ENCODE results near the gene TRAF3IP3.
A peak's percentile ranks its signal among the peaks of the same experiment; 100 is the strongest.

The TRAF3IP3 gene

GRCh38 chr1:209747580-209748262 is 8.1 kb upstream of the TRAF3IP3 start:
- peaks cover 3% of the 10 kb centered on the region for H3K9me3 ChIP-seq (ENCODE audit: insufficient read depth, low read depth, low read length)
- H4K12ac ChIP-seq (ENCODE audit: low read depth, low read length): peak overlapping the region; percentile 28
- H3K14ac ChIP-seq (ENCODE audit: low read length): peak overlapping the region; percentile 19
- no peak overlapping the region for H2BK120ac ChIP-seq (ENCODE audit: insufficient read depth, low read length, poor library complexity)
- WGBS (ENCODE audit: extremely low coverage, insufficient coverage, insufficient read length): no CpG with 5 or more reads among the region's 37 CpGs
- peak overlapping the region; percentile 52 for H3K9ac ChIP-seq (ENCODE audit: low read length)
- no peaks in the 10 kb centered on the region for H3K36me3 ChIP-seq (ENCODE audit: control insufficient read depth in 1 of 2, insufficient read depth in 2 of 2, low read length in 2 of 2)
- no peak overlapping the region for H3K4ac ChIP-seq (ENCODE audit: low read depth, low read length)
- H2AFZ ChIP-seq (ENCODE audit: insufficient read depth, low read length, poor library complexity): peak overlapping the region; percentile 49
- H3K23ac ChIP-seq (ENCODE audit: low read length): no peak overlapping the region
- H4K8ac ChIP-seq (ENCODE audit: low read depth, low read length): peak overlapping the region; percentile 7
- no peak overlapping the region for H2AK5ac ChIP-seq (ENCODE audit: low read length)
- H3K18ac ChIP-seq (ENCODE audit: low read length): no peak overlapping the region
- H3K4me2 ChIP-seq (ENCODE audit: low read length): peak overlapping the region; percentile 39
- no peak overlapping the region for H3K4me3 ChIP-seq (ENCODE audit: low read depth, low read length)
- peaks cover 4% of the 10 kb centered on the region for H3K79me1 ChIP-seq (ENCODE audit: low read length)
- no peaks in the 10 kb centered on the region for H3K27me3 ChIP-seq (ENCODE audit: insufficient read depth, low read length)
- H3K4me1 ChIP-seq (ENCODE audit: control insufficient read depth in 1 of 2, insufficient read depth in 2 of 2, low read length in 2 of 2): peaks cover 5 to 7% of the 10 kb centered on the region in 2 experiments
- H3K27ac ChIP-seq (ENCODE audit: low read depth, low read length): no peak overlapping the region
- peak; percentile 98 for DNase-seq
- no peaks in the 10 kb centered on the region for H3K79me2 ChIP-seq (ENCODE audit: control insufficient read depth, insufficient read depth, low read length, poor library complexity)
- no peak overlapping the region for H4K91ac ChIP-seq (ENCODE audit: low read depth, low read length)
- H2BK12ac ChIP-seq (ENCODE audit: low read length): peak overlapping the region; percentile 41
- H2BK5ac ChIP-seq (ENCODE audit: low read depth, low read length, poor library complexity): no peak overlapping the region

GRCh38 chr1:209748620-209749019 is 7.2 kb upstream of the TRAF3IP3 start:
- H2BK120ac ChIP-seq (ENCODE audit: insufficient read depth, low read length, poor library complexity): no peak overlapping the region
- H3K14ac ChIP-seq (ENCODE audit: low read length): no peak overlapping the region
- no peak overlapping the region for H3K23ac ChIP-seq (ENCODE audit: low read length)
- no peak overlapping the region for H3K4me2 ChIP-seq (ENCODE audit: low read length)
- H3K18ac ChIP-seq (ENCODE audit: low read length): no peak overlapping the region
- no CpG with 5 or more reads among the region's 4 CpGs for WGBS (ENCODE audit: extremely low coverage, insufficient coverage, insufficient read length)
- H3K4me1 ChIP-seq (ENCODE audit: control insufficient read depth in 1 of 2, insufficient read depth in 2 of 2, low read length in 2 of 2): peaks cover 5 to 7% of the 10 kb centered on the region in 2 experiments
- H2AK5ac ChIP-seq (ENCODE audit: low read length): no peak overlapping the region
- no peaks in the 10 kb centered on the region for H3K79me2 ChIP-seq (ENCODE audit: control insufficient read depth, insufficient read depth, low read length, poor library complexity)
- no peak for DNase-seq
- no peak overlapping the region for H3K9ac ChIP-seq (ENCODE audit: low read length)
- peaks cover 3% of the 10 kb centered on the region for H3K9me3 ChIP-seq (ENCODE audit: insufficient read depth, low read depth, low read length)
- peak overlapping the region; percentile 2 for H2BK12ac ChIP-seq (ENCODE audit: low read length)
- no peak overlapping the region for H4K12ac ChIP-seq (ENCODE audit: low read depth, low read length)
- H4K8ac ChIP-seq (ENCODE audit: low read depth, low read length): no peak overlapping the region
- no peak overlapping the region for H3K27ac ChIP-seq (ENCODE audit: low read depth, low read length)
- H3K4me3 ChIP-seq (ENCODE audit: low read depth, low read length): no peak overlapping the region
- H4K91ac ChIP-seq (ENCODE audit: low read depth, low read length): no peak overlapping the region
- no peak overlapping the region for H3K4ac ChIP-seq (ENCODE audit: low read depth, low read length)
- no peak overlapping the region for H2BK5ac ChIP-seq (ENCODE audit: low read depth, low read length, poor library complexity)
- no peak overlapping the region for H2AFZ ChIP-seq (ENCODE audit: insufficient read depth, low read length, poor library complexity)
- H3K27me3 ChIP-seq (ENCODE audit: insufficient read depth, low read length): no peaks in the 10 kb centered on the region
- peaks cover 4% of the 10 kb centered on the region for H3K79me1 ChIP-seq (ENCODE audit: low read length)
- no peaks in the 10 kb centered on the region for H3K36me3 ChIP-seq (ENCODE audit: control insufficient read depth in 1 of 2, insufficient read depth in 2 of 2, low read length in 2 of 2)

GRCh38 chr1:209749205-209749604 is 6.6 kb upstream of the TRAF3IP3 start:
- H2AFZ ChIP-seq (ENCODE audit: insufficient read depth, low read length, poor library complexity): no peak overlapping the region
- no peak overlapping the region for H2AK5ac ChIP-seq (ENCODE audit: low read length)
- no peak overlapping the region for H3K27ac ChIP-seq (ENCODE audit: low read depth, low read length)
- peaks cover 5 to 7% of the 10 kb centered on the region in 2 experiments for H3K4me1 ChIP-seq (ENCODE audit: control insufficient read depth in 1 of 2, insufficient read depth in 2 of 2, low read length in 2 of 2)
- H3K4ac ChIP-seq (ENCODE audit: low read depth, low read length): no peak overlapping the region
- H2BK120ac ChIP-seq (ENCODE audit: insufficient read depth, low read length, poor library complexity): no peak overlapping the region
- no peaks in the 10 kb centered on the region for H3K27me3 ChIP-seq (ENCODE audit: insufficient read depth, low read length)
- H3K79me1 ChIP-seq (ENCODE audit: low read length): peaks cover 4% of the 10 kb centered on the region
- no peak for DNase-seq
- no peak overlapping the region for H4K12ac ChIP-seq (ENCODE audit: low read depth, low read length)
- H3K79me2 ChIP-seq (ENCODE audit: control insufficient read depth, insufficient read depth, low read length, poor library complexity): no peaks in the 10 kb centered on the region
- peaks cover under 1% of the 10 kb centered on the region for H3K9me3 ChIP-seq (ENCODE audit: insufficient read depth, low read depth, low read length)
- H3K9ac ChIP-seq (ENCODE audit: low read length): no peak overlapping the region
- no peaks in the 10 kb centered on the region for H3K36me3 ChIP-seq (ENCODE audit: control insufficient read depth in 1 of 2, insufficient read depth in 2 of 2, low read length in 2 of 2)
- H3K14ac ChIP-seq (ENCODE audit: low read length): no peak overlapping the region
- no peak overlapping the region for H4K91ac ChIP-seq (ENCODE audit: low read depth, low read length)
- no peak overlapping the region for H3K4me3 ChIP-seq (ENCODE audit: low read depth, low read length)
- no peak overlapping the region for H2BK12ac ChIP-seq (ENCODE audit: low read length)
- no peak overlapping the region for H2BK5ac ChIP-seq (ENCODE audit: low read depth, low read length, poor library complexity)
- H3K23ac ChIP-seq (ENCODE audit: low read length): no peak overlapping the region
- WGBS (ENCODE audit: extremely low coverage, insufficient coverage, insufficient read length): no CpG with 5 or more reads among the region's 2 CpGs
- no peak overlapping the region for H4K8ac ChIP-seq (ENCODE audit: low read depth, low read length)
- no peak overlapping the region for H3K4me2 ChIP-seq (ENCODE audit: low read length)
- H3K18ac ChIP-seq (ENCODE audit: low read length): no peak overlapping the region

- Histone ChIP-seq H4K8ac (ENCODE audit: low read depth, low read length) (no peak overlapping the region), H3K27me3 (ENCODE audit: insufficient read depth, low read length) (no peaks in the 10 kb centered on the region), H4K91ac (ENCODE audit: low read depth, low read length) (no peak overlapping the region), H3K79me1 (ENCODE audit: low read length) (peaks cover 4% of the 10 kb centered on the region), H3K9me3 (ENCODE audit: insufficient read depth, low read depth, low read length) (no peaks in the 10 kb centered on the region), H3K23ac (ENCODE audit: low read length) (no peak overlapping the region), H3K4me2 (ENCODE audit: low read length) (no peak overlapping the region), H2BK12ac (ENCODE audit: low read length) (no peak overlapping the region), H3K18ac (ENCODE audit: low read length) (no peak overlapping the region), H3K14ac (ENCODE audit: low read length) (no peak overlapping the region), H3K4me1 (ENCODE audit: control insufficient read depth in 1 of 2, insufficient read depth in 2 of 2, low read length in 2 of 2) (peaks cover 5 to 7% of the 10 kb centered on the region in 2 experiments), H2AK5ac (ENCODE audit: low read length) (no peak overlapping the region), H3K27ac (ENCODE audit: low read depth, low read length) (no peak overlapping the region), H3K79me2 (ENCODE audit: control insufficient read depth, insufficient read depth, low read length, poor library complexity) (no peaks in the 10 kb centered on the region), H3K36me3 (ENCODE audit: control insufficient read depth in 1 of 2, insufficient read depth in 2 of 2, low read length in 2 of 2) (no peaks in the 10 kb centered on the region), H4K12ac (ENCODE audit: low read depth, low read length) (no peak overlapping the region), H3K9ac (ENCODE audit: low read length) (no peak overlapping the region), H2AFZ (ENCODE audit: insufficient read depth, low read length, poor library complexity) (no peak overlapping the region), H3K4me3 (ENCODE audit: low read depth, low read length) (no peak overlapping the region), H2BK120ac (ENCODE audit: insufficient read depth, low read length, poor library complexity) (no peak overlapping the region), H2BK5ac (ENCODE audit: low read depth, low read length, poor library complexity) (no peak overlapping the region), H3K4ac (ENCODE audit: low read depth, low read length) (no peak overlapping the region)
- WGBS (ENCODE audit: extremely low coverage, insufficient coverage, insufficient read length): no CpG with 5 or more reads among the region's 6 CpGs
- DNase-seq: no peak
These were observed 6.1 kb upstream of the TRAF3IP3 start for GRCh38 chr1:209749670-209750323.
